Panc1 (cell line): ENCODE results near the gene SENP8. TPM values are rescaled to one million over a fixed set of nuclear protein-coding genes. Genes with fewer than 3 reads are reported as not detected.

ENCODE experiments used
- ATAC-seq: fragments of 200-7000 bp; cut with Tn5 transposase; 2 replicates; pipeline ENCODE4 v1.9.1; 2020; ENCODE audit warnings: mild to moderate bottlenecking, moderate library complexity
- BruUV-seq: library from RNA; stranded (reverse); fragments of 400-500 nt; replicated peaks from 2 replicates; lab custom pipeline; 2021; lab: Mats Ljungman, UMichigan
- CTCF ChIA-PET: fragments of 300-600 bp; sonication (Branson Sonifier 250); formaldehyde crosslinking; loops from one replicate; lab custom pipeline; 2022; ENCODE audit warnings: antibody characterized with exemption; lab: Charles Lee
- POLR2A ChIA-PET: fragments of 300-600 bp; sonication (Branson Sonifier 250); formaldehyde crosslinking; loops from one replicate; lab custom pipeline; 2022; ENCODE audit warnings: antibody characterized with exemption; lab: Charles Lee
- DNase-seq: peaks from one replicate; pipeline ENCODE4 v3.0.0-alpha.2; 2010; ENCODE audit warnings: low read depth, low spot score
- H3K27ac ChIP-seq: 2 replicates; pipeline ENCODE4 v1.5.1; 2011; ENCODE audit warnings: mild to moderate bottlenecking, low read length, inconsistent platforms
- H3K27me3 ChIP-seq: fragments of 200-500 bp; sonication (Bioruptor generic); 2 replicates; pipeline ENCODE4 v1.6.0; 2014; ENCODE audit warnings: low read length, inconsistent platforms; ENCODE audit not compliant: control insufficient read depth, insufficient read depth
- H3K36me3 ChIP-seq: fragments of 200-500 bp; sonication (Bioruptor generic); 2 replicates; pipeline ENCODE4 v1.5.1; 2014; ENCODE audit warnings: inconsistent platforms, mild to moderate bottlenecking, low read length, moderate library complexity; ENCODE audit not compliant: control insufficient read depth, insufficient read depth
- H3K4me1 ChIP-seq: 2 replicates; pipeline ENCODE4 v1.5.1; 2011; ENCODE audit warnings: inconsistent platforms, mild to moderate bottlenecking, low read length, moderate library complexity; ENCODE audit not compliant: control insufficient read depth, insufficient read depth
- H3K4me3 ChIP-seq, 2 experiments: 2 replicates each; pipeline ENCODE4 v1.5.1; 2011 to 2012; ENCODE audit warnings: low read depth in 2 of 2, low read length in 2 of 2, mild to moderate bottlenecking in 2 of 2, inconsistent platforms in 1 of 2, moderate library complexity in 1 of 2
- H3K9me3 ChIP-seq: fragments of 200-500 bp; sonication (Bioruptor generic); 2 replicates; pipeline ENCODE4 v1.5.1; 2014; ENCODE audit warnings: low read depth, mild to moderate bottlenecking, inconsistent platforms, low read length, moderate library complexity; ENCODE audit not compliant: control insufficient read depth, insufficient read depth
- POLR2AphosphoS5 ChIP-seq: IDR thresholded peaks from 2 replicates; pipeline ENCODE4 v1.6.1; 2012; ENCODE audit warnings: mild to moderate bottlenecking, low read depth, low read length, moderate library complexity
- SIN3A ChIP-seq: IDR thresholded peaks from 2 replicates; pipeline ENCODE4 v1.6.1; 2012; ENCODE audit warnings: low read depth, mild to moderate bottlenecking, low read length, moderate library complexity, borderline replicate concordance; ENCODE audit not compliant: insufficient read depth
- TCF7L2 ChIP-seq: IDR thresholded peaks from 2 replicates; pipeline ENCODE4 v1.6.1; 2011; ENCODE audit warnings: mild to moderate bottlenecking, low read depth, low read length, inconsistent platforms
- in situ Hi-C: cut with HindIII; loops from 2 replicates; pipeline ENCODE4 v1.10.0; 2016; ENCODE audit warnings: low sequenced_read_pairs, low pct_unique_long_range_greater_than_20kb
- intact Hi-C: fragments of 100-400 bp; cut with micrococcal nuclease; formaldehyde crosslinking; loops from one replicate; pipeline ENCODE4 v1.10.0; 2022; ENCODE audit not compliant: unreplicated experiment
- total RNA-seq: library from RNA; stranded (reverse); gene quantifications from one replicate; pipeline ENCODE4 v1.2.1, GENCODE V29; 2021; ENCODE audit not compliant: unreplicated experiment
- TF ChIP-seq, protein P1 (sequence below), 2 experiments: IDR thresholded peaks; 2 replicates each; pipeline ENCODE4 v1.6.1; 2011 to 2012; ENCODE audit warnings: low read depth in 2 of 2, control low read depth in 1 of 2, low read length in 1 of 2, mild to moderate bottlenecking in 1 of 2, moderate library complexity in 1 of 2; ENCODE audit not compliant: insufficient read depth in 1 of 2
- TF ChIP-seq, protein P2 (sequence below): fragments of 450-650 bp; IDR thresholded peaks from 2 replicates; pipeline ENCODE4 v1.5.1; 2017; ENCODE audit warnings: mild to moderate bottlenecking

The SENP8 gene
- total RNA-seq, 1 experiment from 2014 or later: 2.9 TPM

- in situ Hi-C loops: no loop called here
- DNase-seq: no peak
- ChIA-PET CTCF (no interaction called here), POLR2A (no interaction called here)
- H3K4me1 ChIP-seq: peaks cover 5% of the 10 kb centered on the region; the same call in 1 of the 2 replicates
- no peaks in the 10 kb centered on the region for H3K36me3 ChIP-seq
- H3K27me3 ChIP-seq: no peaks in the 10 kb centered on the region; the same call in 1 of the 2 replicates
- no peak overlapping the region for H3K4me3 ChIP-seq
- ATAC-seq: no peak
- no TSS peak for BruUV-seq
- no peaks in the 10 kb centered on the region for H3K9me3 ChIP-seq
- no peak overlapping the region for H3K27ac ChIP-seq
- TF ChIP-seq, protein P1, sequence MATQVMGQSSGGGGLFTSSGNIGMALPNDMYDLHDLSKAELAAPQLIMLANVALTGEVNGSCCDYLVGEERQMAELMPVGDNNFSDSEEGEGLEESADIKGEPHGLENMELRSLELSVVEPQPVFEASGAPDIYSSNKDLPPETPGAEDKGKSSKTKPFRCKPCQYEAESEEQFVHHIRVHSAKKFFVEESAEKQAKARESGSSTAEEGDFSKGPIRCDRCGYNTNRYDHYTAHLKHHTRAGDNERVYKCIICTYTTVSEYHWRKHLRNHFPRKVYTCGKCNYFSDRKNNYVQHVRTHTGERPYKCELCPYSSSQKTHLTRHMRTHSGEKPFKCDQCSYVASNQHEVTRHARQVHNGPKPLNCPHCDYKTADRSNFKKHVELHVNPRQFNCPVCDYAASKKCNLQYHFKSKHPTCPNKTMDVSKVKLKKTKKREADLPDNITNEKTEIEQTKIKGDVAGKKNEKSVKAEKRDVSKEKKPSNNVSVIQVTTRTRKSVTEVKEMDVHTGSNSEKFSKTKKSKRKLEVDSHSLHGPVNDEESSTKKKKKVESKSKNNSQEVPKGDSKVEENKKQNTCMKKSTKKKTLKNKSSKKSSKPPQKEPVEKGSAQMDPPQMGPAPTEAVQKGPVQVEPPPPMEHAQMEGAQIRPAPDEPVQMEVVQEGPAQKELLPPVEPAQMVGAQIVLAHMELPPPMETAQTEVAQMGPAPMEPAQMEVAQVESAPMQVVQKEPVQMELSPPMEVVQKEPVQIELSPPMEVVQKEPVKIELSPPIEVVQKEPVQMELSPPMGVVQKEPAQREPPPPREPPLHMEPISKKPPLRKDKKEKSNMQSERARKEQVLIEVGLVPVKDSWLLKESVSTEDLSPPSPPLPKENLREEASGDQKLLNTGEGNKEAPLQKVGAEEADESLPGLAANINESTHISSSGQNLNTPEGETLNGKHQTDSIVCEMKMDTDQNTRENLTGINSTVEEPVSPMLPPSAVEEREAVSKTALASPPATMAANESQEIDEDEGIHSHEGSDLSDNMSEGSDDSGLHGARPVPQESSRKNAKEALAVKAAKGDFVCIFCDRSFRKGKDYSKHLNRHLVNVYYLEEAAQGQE (IDR thresholded peaks at IDR 0.05; ENCODE audit: insufficient read depth in 1 of 2, low read depth in 2 of 2, low read length in 1 of 2): no peak
- intact Hi-C loops: no loop called here
Observed at GRCh38 chr15:72189250-72189902, 71.2 kb downstream of the SENP8 start.

GRCh38 chr15:72192416-72192815 lies 74.2 kb downstream of the SENP8 start:
- ChIA-PET CTCF (no interaction called here), POLR2A (no interaction called here)
- no peak overlapping the region for H3K27ac ChIP-seq
- H3K36me3 ChIP-seq: no peaks in the 10 kb centered on the region
- BruUV-seq: no TSS peak
- no peaks in the 10 kb centered on the region; the same call in 1 of the 2 replicates for H3K27me3 ChIP-seq
- no peak overlapping the region for H3K4me3 ChIP-seq
- TF ChIP-seq TCF7L2 (no peak), SIN3A (no peak), POLR2AphosphoS5 (no peak)
- TF ChIP-seq, protein P1 (IDR thresholded peaks at IDR 0.05; ENCODE audit: insufficient read depth in 1 of 2, low read depth in 2 of 2, low read length in 1 of 2): no peak
- TF ChIP-seq, protein P2, sequence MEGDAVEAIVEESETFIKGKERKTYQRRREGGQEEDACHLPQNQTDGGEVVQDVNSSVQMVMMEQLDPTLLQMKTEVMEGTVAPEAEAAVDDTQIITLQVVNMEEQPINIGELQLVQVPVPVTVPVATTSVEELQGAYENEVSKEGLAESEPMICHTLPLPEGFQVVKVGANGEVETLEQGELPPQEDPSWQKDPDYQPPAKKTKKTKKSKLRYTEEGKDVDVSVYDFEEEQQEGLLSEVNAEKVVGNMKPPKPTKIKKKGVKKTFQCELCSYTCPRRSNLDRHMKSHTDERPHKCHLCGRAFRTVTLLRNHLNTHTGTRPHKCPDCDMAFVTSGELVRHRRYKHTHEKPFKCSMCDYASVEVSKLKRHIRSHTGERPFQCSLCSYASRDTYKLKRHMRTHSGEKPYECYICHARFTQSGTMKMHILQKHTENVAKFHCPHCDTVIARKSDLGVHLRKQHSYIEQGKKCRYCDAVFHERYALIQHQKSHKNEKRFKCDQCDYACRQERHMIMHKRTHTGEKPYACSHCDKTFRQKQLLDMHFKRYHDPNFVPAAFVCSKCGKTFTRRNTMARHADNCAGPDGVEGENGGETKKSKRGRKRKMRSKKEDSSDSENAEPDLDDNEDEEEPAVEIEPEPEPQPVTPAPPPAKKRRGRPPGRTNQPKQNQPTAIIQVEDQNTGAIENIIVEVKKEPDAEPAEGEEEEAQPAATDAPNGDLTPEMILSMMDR: no peak
- ATAC-seq (no peak), DNase-seq (no peak)
- H3K4me1 ChIP-seq: peaks cover 4% of the 10 kb centered on the region; the same call in 1 of the 2 replicates
- H3K9me3 ChIP-seq: no peaks in the 10 kb centered on the region
- in situ Hi-C loops (no loop called here), intact Hi-C loops (no loop called here)

Other genes with a start within 250 kb of the SENP8 start
- 41.6 TPM for gene MYO9A, start 253 bp upstream of the SENP8 start, total RNA-seq
- gene GRAMD2A, start 79.4 kb downstream of the SENP8 start, total RNA-seq: 1.3 TPM
- gene PKM, start 112.8 kb downstream of the SENP8 start, total RNA-seq: 1,590 TPM
- gene PARP6, start 154.2 kb downstream of the SENP8 start, total RNA-seq: 85.7 TPM
- gene CELF6, start 201.8 kb downstream of the SENP8 start, total RNA-seq: not detected